Measurements from ENCODE around the gene GGPS1. TPM values are rescaled to one million over a fixed set of nuclear protein-coding genes. Genes with fewer than 3 reads are reported as not detected.

Gene GGPS1
- polyA plus RNA-seq, 3 donors, result 7.9 to 53.0 (median 45.8) TPM

GRCh38 chr1:235343726-235344125 is 15.4 kb downstream of the GGPS1 start:
- H3K9me3 Mint-ChIP-seq, result peaks cover 0 to 1% (median 0%) of the 10 kb centered on the region in 7 donors
- DNase-seq, result no peak
- Histone ChIP-seq H3K36me3 (replicated peaks in 1 of 2; ENCODE audit: control insufficient read depth in 1 of 2, insufficient read depth in 2 of 2, low read length in 2 of 2) (peaks cover 29 to 56% of the 10 kb centered on the region in 2 donors), H3K9ac (ENCODE audit: insufficient read depth, low read length, poor library complexity, severe bottlenecking) (no peak overlapping the region), H3K4me2 (replicated peaks; ENCODE audit: extremely low read depth, low read length, poor library complexity, severe bottlenecking) (no peak overlapping the region), H4K20me1 (ENCODE audit: insufficient read depth, low read length) (no peaks in the 10 kb centered on the region), H3K79me2 (ENCODE audit: insufficient read depth, low read length) (no peaks in the 10 kb centered on the region), H3K27ac (ENCODE audit: low read depth in 1 of 2, low read length in 2 of 2) (no peak overlapping the region), H3K9me3 (replicated peaks in 1 of 2; ENCODE audit: control insufficient read depth in 1 of 2, insufficient read depth in 1 of 2, low read length in 2 of 2) (no peaks in the 10 kb centered on the region), H3K27me3 (ENCODE audit: control insufficient read depth in 2 of 2, insufficient read depth in 2 of 2, low read length in 2 of 2) (no peaks in the 10 kb centered on the region), H2AFZ (ENCODE audit: insufficient read depth, low read depth, low read length, poor library complexity, severe bottlenecking) (no peak overlapping the region), H3K4me3 (replicated peaks in 1 of 3; ENCODE audit: low read depth in 2 of 3, low read length in 3 of 3) (no peak overlapping the region), H3K4me1 (ENCODE audit: control insufficient read depth in 1 of 2, insufficient read depth in 2 of 2, low read length in 2 of 2) (no peaks in the 10 kb centered on the region)
- H3K4me1 Mint-ChIP-seq, result no peaks in the 10 kb centered on the region
- no peak overlapping the region for H3K27ac Mint-ChIP-seq
- H3K4me3 Mint-ChIP-seq, result no peak overlapping the region
- intact Hi-C loops (cut with micrococcal nuclease), result no loop called here
- H3K36me3 Mint-ChIP-seq, result peaks cover 43 to 56% of the 10 kb centered on the region in 2 donors
- WGBS (ENCODE audit: insufficient coverage), result no CpG with 5 or more reads among the region's 5 CpGs
- TF ChIP-seq CTCF (IDR thresholded peaks at IDR 0.05), result no peak
- peaks cover 0 to 1% (median 0%) of the 10 kb centered on the region in 3 donors for H3K27me3 Mint-ChIP-seq (ENCODE audit: low read depth in 3 of 3)

DNA sequence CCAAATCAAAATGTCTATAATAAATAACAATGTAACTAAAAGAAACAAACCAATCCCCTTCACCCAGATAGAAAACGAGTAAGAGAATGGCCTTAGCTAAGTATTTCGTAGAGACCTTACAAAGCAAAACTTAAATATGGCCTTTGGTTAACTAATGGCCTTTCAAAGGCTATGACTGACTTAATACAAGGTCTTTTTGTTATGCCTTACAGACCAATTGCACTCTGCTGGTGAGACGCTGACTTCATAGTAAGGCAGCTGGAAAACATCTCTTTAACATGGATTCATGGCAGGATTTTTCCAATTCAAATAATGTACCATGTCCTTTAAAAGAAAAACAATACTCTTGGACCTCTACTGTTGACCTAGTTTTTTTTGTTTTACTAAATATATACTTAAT is 23.1 kb downstream of the GGPS1 start:
- no peaks in the 10 kb centered on the region for H3K36me3 ChIP-seq (replicated peaks in 1 of 2; ENCODE audit: control insufficient read depth in 1 of 2, insufficient read depth in 2 of 2, low read length in 2 of 2)
- H3K27me3 Mint-ChIP-seq (ENCODE audit: low read depth in 3 of 3), result peaks cover 0 to 9% (median 0%) of the 10 kb centered on the region in 3 donors
- DNase-seq, result no peak
- no peaks in the 10 kb centered on the region for H3K79me2 ChIP-seq (ENCODE audit: insufficient read depth, low read length)
- H3K9me3 Mint-ChIP-seq, result peaks cover 0 to 6% (median 0%) of the 10 kb centered on the region in 7 donors
- H3K4me2 ChIP-seq (replicated peaks; ENCODE audit: extremely low read depth, low read length, poor library complexity, severe bottlenecking), result no peak overlapping the region
- no peaks in the 10 kb centered on the region for H3K27me3 ChIP-seq (ENCODE audit: control insufficient read depth in 2 of 2, insufficient read depth in 2 of 2, low read length in 2 of 2)
- no peaks in the 10 kb centered on the region for H3K4me1 Mint-ChIP-seq
- H3K4me3 ChIP-seq (replicated peaks in 1 of 3; ENCODE audit: low read depth in 2 of 3, low read length in 3 of 3), result no peak overlapping the region
- H3K27ac ChIP-seq (ENCODE audit: low read depth in 1 of 2, low read length in 2 of 2), result no peak overlapping the region
- H3K27ac Mint-ChIP-seq, result no peak overlapping the region
- no peaks in the 10 kb centered on the region for H3K9me3 ChIP-seq (replicated peaks in 1 of 2; ENCODE audit: control insufficient read depth in 1 of 2, insufficient read depth in 1 of 2, low read length in 2 of 2)
- H3K36me3 Mint-ChIP-seq, result peaks cover 4 to 7% of the 10 kb centered on the region in 2 donors
- no peaks in the 10 kb centered on the region for H4K20me1 ChIP-seq (ENCODE audit: insufficient read depth, low read length)
- H3K9ac ChIP-seq (ENCODE audit: insufficient read depth, low read length, poor library complexity, severe bottlenecking), result no peak overlapping the region
- no peak overlapping the region for H2AFZ ChIP-seq (ENCODE audit: insufficient read depth, low read depth, low read length, poor library complexity, severe bottlenecking)
- H3K4me3 Mint-ChIP-seq, result no peak overlapping the region
- WGBS (ENCODE audit: insufficient coverage), result 100% methylated on average over 1 of the region's 3 CpGs
- intact Hi-C loops (cut with micrococcal nuclease), result no loop called here
- no peak for TF ChIP-seq CTCF (IDR thresholded peaks at IDR 0.05)
- no peaks in the 10 kb centered on the region for H3K4me1 ChIP-seq (ENCODE audit: control insufficient read depth in 1 of 2, insufficient read depth in 2 of 2, low read length in 2 of 2)
